DMS114 treated with DMSO at 0.1 percent for 48 hours (cell line): Measurements from ENCODE around the gene GGNBP2.
"Not testable (repeated sequence)": the region's sequence is repeated elsewhere in the genome, so short reads cannot be mapped to it uniquely, and the experiment has no call there.

Experiments used
- DNase-seq: peaks from one replicate; lab custom pipeline; 2025; ENCODE audit not compliant: unreplicated experiment; lab: John Stamatoyannopoulos, UW

GGNBP2 gene

GRCh38 chr17:36600465-36600864 is 55.7 kb downstream of the GGNBP2 start:
- DNase-seq: no peak

- no peak for DNase-seq
These were observed 56.2 kb downstream of the GGNBP2 start for GRCh38 chr17:36600936-36601302.

- peak; percentile 74 for DNase-seq
These were observed 56.7 kb downstream of the GGNBP2 start, which contains the start of gene MRM1 for GRCh38 chr17:36601303-36602029. TSS of gene MRM1 (plus strand) at chr17:36601583. CDS start at chr17:36601811, 228 bp downstream.

DNA sequence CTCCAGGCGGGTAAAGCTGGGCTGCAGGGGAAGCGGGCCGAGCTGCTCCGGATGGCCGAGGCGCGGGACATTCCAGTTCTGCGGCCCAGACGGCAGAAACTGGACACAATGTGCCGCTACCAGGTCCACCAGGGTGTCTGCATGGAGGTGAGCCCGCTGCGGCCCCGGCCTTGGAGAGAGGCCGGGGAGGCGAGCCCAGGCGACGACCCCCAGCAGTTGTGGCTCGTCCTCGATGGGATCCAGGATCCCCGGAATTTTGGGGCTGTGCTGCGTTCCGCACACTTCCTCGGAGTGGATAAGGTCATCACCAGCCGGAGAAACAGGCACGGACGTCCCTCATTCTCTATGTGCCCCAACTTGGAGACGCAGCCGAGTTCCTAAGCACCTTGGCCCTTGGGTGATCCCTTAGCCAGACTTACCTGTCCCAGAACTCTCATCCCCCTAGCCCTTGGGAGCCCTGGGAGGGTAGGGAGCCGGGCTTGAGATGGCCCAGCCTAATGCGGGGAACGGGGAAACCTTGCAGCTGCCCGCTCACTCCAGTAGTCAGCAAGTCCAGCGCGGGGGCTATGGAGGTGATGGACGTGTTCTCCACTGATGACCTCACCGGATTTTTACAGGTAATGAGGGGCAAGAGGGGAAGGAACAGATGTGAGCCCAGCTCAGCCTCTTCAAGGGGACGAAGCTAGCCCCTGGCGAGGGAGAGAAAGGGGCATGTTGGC is 57.5 kb downstream of the GGNBP2 start:
- DNase-seq: no peak

DNA sequence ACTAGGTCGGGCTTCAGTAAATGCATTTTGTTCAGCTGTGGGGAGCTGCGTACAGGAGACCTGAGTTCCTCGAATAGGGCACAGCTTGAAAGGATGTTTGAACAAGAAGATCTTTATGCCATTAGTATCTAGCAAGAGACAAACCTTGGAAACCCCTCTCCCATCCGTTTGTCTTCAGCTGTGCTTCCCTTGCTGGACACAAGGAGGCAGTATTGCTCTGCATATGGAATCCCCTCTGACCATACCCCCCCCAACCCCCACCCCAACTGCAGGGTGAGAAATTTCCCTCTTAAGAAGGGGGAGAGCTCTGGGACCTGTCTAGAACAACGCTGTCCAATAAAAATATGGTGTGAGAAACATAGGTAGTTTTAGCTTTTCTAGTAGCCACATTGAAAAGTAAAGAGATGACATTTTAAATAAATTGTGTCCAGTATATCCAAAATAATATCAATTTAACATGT is 58.2 kb downstream of the GGNBP2 start:
- DNase-seq: peak; percentile 32

- DNase-seq: not testable (repeated sequence)
These were observed 60.3 kb downstream of the GGNBP2 start for GRCh38 chr17:36605028-36605427.

DNA sequence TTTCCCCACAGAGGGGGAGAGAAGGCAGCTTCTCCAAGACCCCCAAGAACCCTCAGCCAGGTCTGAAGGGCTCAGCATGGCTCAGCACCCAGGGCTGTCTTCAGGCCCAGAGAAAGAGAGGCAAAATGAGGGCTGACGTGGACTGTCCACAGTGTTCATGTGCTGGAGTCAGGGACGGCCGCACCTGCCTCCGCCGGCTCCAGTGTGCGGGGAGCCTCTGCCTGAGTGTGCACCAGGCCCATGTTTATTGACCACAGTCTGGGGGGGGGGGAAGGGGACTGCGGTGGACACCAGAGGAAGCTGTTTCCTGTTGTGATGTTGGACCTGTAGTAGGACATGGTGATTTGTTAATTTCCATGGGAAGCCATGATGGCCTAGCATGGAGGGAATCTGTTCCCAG is 63.6 kb downstream of the GGNBP2 start:
- DNase-seq: no peak

DNA sequence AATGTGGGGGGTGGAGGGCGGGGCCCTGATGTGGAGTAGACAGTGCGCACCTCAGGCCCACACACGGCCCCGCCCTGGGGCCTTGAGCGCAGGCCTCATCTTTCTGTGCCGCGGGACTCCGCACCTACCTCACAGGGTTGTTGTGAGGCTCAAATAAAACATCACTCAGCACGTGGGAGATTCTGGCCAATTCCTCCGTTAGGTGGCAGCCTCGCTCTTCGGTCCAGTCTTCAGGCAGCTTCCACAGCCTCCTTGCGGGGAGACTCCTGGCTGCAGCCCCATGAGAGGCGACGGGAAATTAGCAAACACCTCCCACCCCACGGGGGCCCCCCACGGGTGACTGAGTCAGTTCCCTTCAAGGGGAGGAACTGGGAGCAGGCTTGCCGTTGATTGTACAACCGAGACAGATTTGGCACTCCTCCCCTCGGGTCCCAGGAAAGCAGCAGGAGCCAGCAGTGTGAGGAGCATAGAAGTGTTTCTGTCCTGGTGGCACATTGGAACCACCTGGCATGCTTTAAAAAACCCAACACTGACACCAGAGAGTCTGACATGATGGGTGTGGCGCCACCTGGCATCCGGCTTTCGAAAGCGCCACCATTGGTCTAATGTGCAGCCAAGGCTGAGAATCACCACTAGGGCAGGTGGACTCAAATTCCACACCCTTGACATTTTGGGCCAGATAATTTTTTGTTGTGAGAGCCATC is 64.2 kb downstream of the GGNBP2 start:
- peak; percentile 32 for DNase-seq

DNA sequence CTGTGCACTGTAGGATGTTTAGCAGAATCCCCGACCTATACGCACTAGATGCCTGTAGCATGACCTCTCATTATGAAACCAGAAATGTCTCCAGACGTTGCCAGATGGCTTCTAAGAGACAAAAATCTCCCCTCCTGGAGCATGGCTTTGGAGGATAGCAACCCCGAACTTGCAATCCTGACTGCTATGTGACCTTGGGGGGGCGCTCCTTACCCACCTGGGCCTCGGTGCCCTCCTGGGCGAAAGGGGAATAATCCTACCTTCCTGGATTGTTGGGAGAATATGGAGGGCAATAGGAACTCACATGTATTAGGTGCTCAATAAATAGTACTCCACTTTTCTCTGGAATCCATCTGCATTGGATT is 64.8 kb downstream of the GGNBP2 start:
- DNase-seq: no peak

GRCh38 chr17:36610474-36610873 is 65.8 kb downstream of the GGNBP2 start:
- no peak for DNase-seq

GRCh38 chr17:36611345-36612072 is 66.8 kb downstream of the GGNBP2 start:
- DNase-seq: no peak

- DNase-seq: no peak
These were observed 67.6 kb downstream of the GGNBP2 start for GRCh38 chr17:36612323-36612722.

GRCh38 chr17:36613155-36613554 is 68.4 kb downstream of the GGNBP2 start:
- no peak for DNase-seq

DNA sequence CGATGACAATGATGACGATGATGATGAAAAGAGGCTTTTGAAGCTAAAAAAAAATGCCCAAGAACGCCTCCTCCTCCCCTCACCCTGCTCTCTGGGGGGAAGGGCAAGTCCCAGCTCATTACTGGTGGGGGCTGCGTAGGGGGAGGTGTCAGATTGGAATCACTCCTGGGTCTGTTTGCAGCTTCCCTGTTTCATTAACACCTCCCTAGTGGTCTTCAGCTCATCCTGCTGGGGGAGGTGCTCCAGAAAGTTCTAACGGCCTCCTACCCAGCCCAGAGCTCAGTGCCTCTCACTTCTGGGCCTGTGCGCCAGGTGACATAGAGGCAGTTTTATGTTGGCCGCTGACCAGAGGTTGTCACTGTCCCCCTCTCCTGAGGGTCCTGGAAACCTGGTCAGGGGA is 69.4 kb downstream of the GGNBP2 start:
- no peak for DNase-seq

DNA sequence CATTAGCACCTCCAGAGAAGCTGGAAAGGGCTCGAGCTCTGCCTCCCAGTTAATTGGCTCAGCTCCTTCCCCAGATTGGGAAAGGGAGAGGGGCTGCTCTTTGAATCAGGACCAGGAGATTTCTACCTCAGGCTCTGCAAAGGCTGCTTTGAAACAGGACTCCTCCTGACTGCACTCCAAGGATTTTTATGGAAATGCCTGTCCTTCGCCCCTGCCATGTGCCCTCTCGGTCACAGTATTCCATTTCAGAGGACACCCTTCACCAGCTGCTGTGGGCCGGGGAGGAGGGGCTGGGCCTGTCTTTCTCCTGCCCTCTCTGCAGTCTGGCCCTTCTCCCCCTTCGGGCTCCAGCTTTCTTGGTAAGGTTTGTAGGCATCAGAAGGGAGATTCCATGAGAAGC is 70.2 kb downstream of the GGNBP2 start:
- DNase-seq: no peak

- DNase-seq: no peak
These were observed 71.6 kb downstream of the GGNBP2 start for GRCh38 chr17:36616061-36617029.

- no peak for DNase-seq
These were observed 73.1 kb downstream of the GGNBP2 start for GRCh38 chr17:36617773-36618172.

- no peak for DNase-seq
These were observed 78.6 kb downstream of the GGNBP2 start for GRCh38 chr17:36623281-36623680.

GRCh38 chr17:36625188-36625587 is 80.5 kb downstream of the GGNBP2 start:
- DNase-seq: no peak

- no peak for DNase-seq
These were observed 82.4 kb downstream of the GGNBP2 start for GRCh38 chr17:36627101-36627500.
